Renal cortical epithelial cell (primary cell): ENCODE data around the gene CCDC9. TPM values are rescaled to one million over a fixed set of nuclear protein-coding genes. Genes with fewer than 3 reads are reported as not detected.
"Not testable (repeated sequence)": the region's sequence is repeated elsewhere in the genome, so short reads cannot be mapped to it uniquely, and the experiment has no call there.

Source experiments
- DNase-seq: peaks from one replicate; pipeline ENCODE4 v3.0.0-alpha.2; 2011; ENCODE audit warnings: low read depth
- total RNA-seq: library from RNA; depleted of rRNA; stranded (reverse); fragments of >200 nt; gene quantifications from 2 replicates; pipeline ENCODE4 v1.2.3, GENCODE V29; 2014

CCDC9 gene
- total RNA-seq, 1 donor from 2014 or later, result 9.8 TPM

DNA sequence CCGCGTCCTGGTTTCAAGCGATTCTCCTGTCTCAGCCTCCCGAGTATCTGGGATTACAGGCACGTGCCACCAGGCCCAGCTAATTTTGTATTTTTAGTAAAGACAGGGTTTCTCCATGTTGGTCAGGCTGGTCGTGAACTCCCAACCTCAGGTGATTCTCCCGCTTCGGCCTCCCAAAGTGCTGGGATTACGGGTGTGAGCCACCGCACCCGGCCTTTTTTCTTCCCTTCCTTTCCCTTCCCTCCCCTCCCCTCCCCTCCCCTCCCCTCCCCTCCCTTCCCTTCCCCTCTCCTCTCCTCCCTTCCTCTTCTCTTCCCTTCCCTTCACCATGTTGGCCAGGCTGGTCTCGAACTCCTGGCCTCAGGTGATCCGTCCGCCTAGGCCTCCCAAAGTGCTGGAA, 44.5 kb downstream of the CCDC9 start:
- not testable (repeated sequence) for DNase-seq

DNA sequence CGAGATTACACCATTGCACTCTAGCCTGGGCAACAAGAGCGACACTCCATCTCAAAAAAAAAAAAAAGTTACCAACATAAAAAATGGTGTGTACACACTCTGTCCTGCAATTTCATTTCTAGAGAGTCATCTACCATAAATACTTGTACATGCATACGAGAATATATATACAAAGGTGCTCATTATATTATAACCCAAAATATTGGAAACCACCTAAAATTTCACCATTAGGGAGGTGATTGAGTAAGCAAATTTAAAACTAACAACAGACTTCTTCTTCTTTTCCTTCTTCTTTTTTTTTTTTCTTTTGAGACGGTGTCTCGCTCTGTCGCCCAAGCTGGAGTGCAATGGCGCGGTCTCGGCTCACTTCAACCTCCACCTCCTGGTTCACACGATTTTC, 45.9 kb downstream of the CCDC9 start:
- no peak for DNase-seq

DNA sequence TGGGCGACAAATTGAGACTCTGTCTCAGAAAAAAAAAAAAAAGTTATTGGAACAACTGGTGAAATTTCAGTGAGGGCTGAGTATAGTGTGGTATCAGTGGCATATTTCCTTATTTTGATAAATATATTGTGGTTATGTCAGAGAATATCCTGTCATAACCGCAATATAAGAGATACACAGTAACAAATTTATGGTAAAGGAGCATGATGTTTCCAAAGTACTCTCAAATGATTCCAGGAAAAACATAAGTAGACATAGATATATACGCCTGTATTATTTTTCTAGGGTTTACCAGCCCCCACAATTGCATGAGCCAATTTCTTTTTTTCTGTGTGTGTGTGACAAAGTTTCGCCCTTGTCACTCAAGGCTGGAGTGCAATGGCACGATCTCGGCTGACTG, 47.6 kb downstream of the CCDC9 start:
- DNase-seq, result no peak

GRCh38 chr19:47305309-47305751, 49.0 kb downstream of the CCDC9 start:
- peak; percentile 88 for DNase-seq

- no peak for DNase-seq
Measured at GRCh38 chr19:47306303-47306702, 50.0 kb downstream of the CCDC9 start.

DNA sequence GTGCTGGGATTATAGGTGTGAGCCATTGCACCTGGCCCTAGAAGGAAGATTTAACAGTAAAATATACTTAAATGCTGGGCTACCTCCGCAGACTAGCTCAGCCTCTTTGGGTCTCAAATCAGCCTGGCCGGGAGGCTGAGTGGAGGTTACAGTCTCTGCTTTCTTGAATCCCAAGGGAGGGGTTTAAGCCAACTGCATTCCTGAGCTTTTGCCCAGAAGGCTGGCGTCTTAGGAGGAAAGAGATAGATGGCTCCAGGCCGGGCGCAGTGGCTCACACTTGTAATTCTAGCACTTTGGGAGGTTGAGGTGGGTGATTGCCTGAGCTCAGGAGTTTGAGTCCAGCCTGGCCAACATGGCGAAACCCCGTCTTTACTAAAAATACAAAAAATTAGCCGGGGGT, 52.7 kb downstream of the CCDC9 start:
- DNase-seq, result no peak

DNA sequence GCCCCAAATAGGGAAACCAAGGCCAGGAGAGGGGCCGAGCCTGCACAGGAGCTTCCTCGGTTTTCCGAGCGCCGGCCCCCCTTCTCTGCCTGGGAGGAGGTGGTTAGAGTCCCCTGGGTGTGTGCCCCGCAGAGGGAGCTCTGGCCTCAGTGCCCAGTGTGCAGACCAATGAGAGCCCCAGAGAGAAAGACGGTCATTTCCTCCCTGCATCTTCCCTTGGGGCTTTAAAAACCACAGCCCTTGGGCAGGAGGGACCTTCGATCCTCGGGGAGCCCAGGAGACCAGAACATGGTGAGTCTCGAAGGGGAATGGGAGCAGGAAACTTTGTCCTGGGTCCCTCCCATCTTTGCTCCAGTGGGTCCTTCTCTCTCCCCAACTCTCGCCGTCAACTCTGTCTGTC, 53.3 kb downstream of the CCDC9 start, which contains the start of gene C5AR1:
TSS of gene C5AR1 (plus strand) at position 254 of the 400 bp plus-strand sequence. CDS start at position 289, 35 bp downstream.
- DNase-seq, result no peak

- DNase-seq, result no peak
Measured at GRCh38 chr19:47310323-47310722, 54.0 kb downstream of the CCDC9 start.

- no peak for DNase-seq
Measured at GRCh38 chr19:47310819-47311218, 54.5 kb downstream of the CCDC9 start.

DNA sequence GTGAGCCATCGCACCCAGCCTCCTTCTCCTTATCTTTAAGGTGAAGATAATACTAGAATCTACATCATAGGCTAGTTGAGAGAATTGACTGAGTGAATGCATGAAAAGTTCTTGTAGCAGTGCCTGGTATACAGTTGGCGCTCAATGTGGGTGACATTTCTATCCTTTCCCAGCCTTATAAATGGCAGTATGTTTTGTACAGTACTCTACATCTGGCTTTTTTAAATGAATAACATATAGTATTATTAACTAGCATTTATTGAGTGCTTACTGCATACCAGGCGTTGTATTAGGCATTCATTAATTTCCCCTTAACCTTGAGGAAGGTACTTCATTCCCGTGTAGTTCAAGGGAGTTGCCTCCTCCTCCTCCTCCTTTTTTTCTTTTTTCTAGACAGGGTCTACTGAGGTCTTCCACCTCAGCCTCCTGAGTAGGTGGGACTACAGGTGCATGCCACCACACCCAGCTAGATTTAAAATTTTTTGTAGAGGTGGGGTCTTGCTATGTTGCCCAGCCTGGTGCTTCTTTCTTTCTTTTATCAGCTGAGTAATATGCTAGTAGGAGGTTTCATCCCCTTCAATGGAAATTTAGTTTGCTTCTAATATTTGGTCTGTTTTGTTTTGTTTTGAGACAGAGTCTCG, 56.2 kb downstream of the CCDC9 start:
- DNase-seq, result no peak

GRCh38 chr19:47313754-47314295, 57.5 kb downstream of the CCDC9 start:
- DNase-seq, result no peak

- peak; percentile 90 for DNase-seq
Measured at GRCh38 chr19:47315125-47315821, 58.9 kb downstream of the CCDC9 start.

DNA sequence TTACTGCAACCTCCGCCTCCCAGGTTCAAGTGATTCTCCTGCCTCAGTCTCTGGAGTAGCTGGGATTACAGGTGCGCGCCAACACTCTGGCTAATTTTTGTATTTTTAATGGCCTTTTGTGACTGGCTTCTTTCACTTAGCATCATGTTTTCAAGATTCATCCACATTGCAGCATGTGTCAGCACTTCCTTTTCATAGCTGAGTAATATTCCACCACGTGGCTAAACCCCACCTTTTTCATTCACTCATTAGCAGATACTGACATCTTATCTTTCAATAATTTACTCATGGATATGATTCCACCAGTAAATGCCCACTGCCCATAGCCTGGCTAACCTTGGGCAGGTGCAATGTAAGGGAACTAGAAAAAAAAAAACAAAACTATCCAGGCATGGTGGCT, 60.2 kb downstream of the CCDC9 start:
- no peak for DNase-seq

GRCh38 chr19:47319923-47320871, 63.9 kb downstream of the CCDC9 start:
- no peak for DNase-seq

Other genes starting within 250 kb of the CCDC9 start
- 0.52 and 0.55 TPM in 2 replicates for gene NPAS1, start 236.7 kb upstream of the CCDC9 start, total RNA-seq
- 11.6 and 35.8 TPM in 2 replicates for gene TMEM160, start 207.9 kb upstream of the CCDC9 start, total RNA-seq
- gene ZC3H4, start 142.7 kb upstream of the CCDC9 start, total RNA-seq, result 7.5 and 20.4 TPM in 2 replicates
- gene SAE1, start 125.7 kb upstream of the CCDC9 start, total RNA-seq, result 106 and 164 TPM in 2 replicates
- gene BBC3, start 25.3 kb upstream of the CCDC9 start, total RNA-seq, result 21.1 and 29.7 TPM in 2 replicates
- gene INAFM1, start 18.4 kb downstream of the CCDC9 start, total RNA-seq, result 1.4 and 1.8 TPM in 2 replicates
- gene C5AR1, start 53.3 kb downstream of the CCDC9 start, total RNA-seq, result 0.80 TPM in 1 of 2 replicates, not detected in the other
- 0.30 TPM in 1 of 2 replicates, not detected in the other for gene C5AR2, start 75.7 kb downstream of the CCDC9 start, total RNA-seq
- 7.1 and 13.4 TPM in 2 replicates for gene DHX34, start 92.8 kb downstream of the CCDC9 start, total RNA-seq
- 3.6 and 9.1 TPM in 2 replicates for gene MEIS3, start 163.0 kb downstream of the CCDC9 start, total RNA-seq
- gene SLC8A2, start 215.4 kb downstream of the CCDC9 start, total RNA-seq, result 0.30 and 1.6 TPM in 2 replicates
- gene KPTN, start 227.7 kb downstream of the CCDC9 start, total RNA-seq, result 1.4 and 7.1 TPM in 2 replicates